BJ (cell line): ENCODE measurements around the gene COL1A2. TPM values are rescaled to one million over a fixed set of nuclear protein-coding genes. Genes with fewer than 3 reads are reported as not detected.

Source experiments
- CTCF ChIA-PET: fragments of 350-600 bp; formaldehyde crosslinking; extraction: SDS; loops from one replicate; lab custom pipeline; 2021; ENCODE audit warnings: antibody characterized with exemption, inconsistent platforms; lab: Yijun Ruan, JAX
- POLR2A ChIA-PET: fragments of 300-600 bp; sonication (Branson Sonifier 250); formaldehyde crosslinking; extraction: SDS; loops from one replicate; lab custom pipeline; 2021; ENCODE audit warnings: antibody characterized with exemption; lab: Charles Lee
- DNase-seq: peaks from one replicate; pipeline ENCODE4 v3.0.0-alpha.2; 2011; ENCODE audit warnings: low read depth
- H3K27me3 ChIP-seq: 2 replicates; pipeline ENCODE4 v1.6.0; 2011; ENCODE audit warnings: low read length; ENCODE audit not compliant: control insufficient read depth, insufficient read depth
- H3K36me3 ChIP-seq: 2 replicates; pipeline ENCODE4 v1.5.1; 2011; ENCODE audit warnings: low read length; ENCODE audit not compliant: control insufficient read depth, insufficient read depth
- H3K4me3 ChIP-seq: 2 replicates; pipeline ENCODE4 v1.5.1; 2011; ENCODE audit warnings: low read depth, mild to moderate bottlenecking, control low read depth, low read length
- CTCF ChIP-seq: IDR thresholded peaks from 2 replicates; pipeline ENCODE4 v1.5.1; 2011; ENCODE audit warnings: low read depth, mild to moderate bottlenecking, control low read depth, inconsistent platforms, low read length, moderate library complexity; ENCODE audit not compliant: insufficient read depth
- polyA minus RNA-seq: library from RNA; depleted of rRNA, polyadenylated mRNA; stranded (reverse); fragments of >200 nt; gene quantifications from 2 replicates; pipeline ENCODE4 v1.2.3, GENCODE V29; 2011; rRNA and poly(A)+ RNA removed
- polyA plus RNA-seq: library from polyadenylated mRNA; depleted of rRNA; stranded (reverse); fragments of >200 nt; gene quantifications from 2 replicates; pipeline ENCODE4 v1.2.3, GENCODE V29; 2011; rRNA removed

The COL1A2 gene
- 4,875 and 8,996 TPM in 2 replicates for polyA plus RNA-seq
- polyA minus RNA-seq = 1,734 and 2,279 TPM in 2 replicates

GRCh38 chr7:94394437-94395140, at the start of gene COL1A2:
Gene COL1A2, plus strand, starts transcription at chr7:94394895. Its CDS starts 137 bp downstream, at chr7:94395032.
- TF ChIP-seq CTCF = no peak
- DNase-seq = peak; percentile 94
- POLR2A ChIA-PET = interaction anchor here (0.6 to 3.9 kb wide), 17 partner anchors 9 to 596 kb away, joined by 3 to 166 read pairs (median 5); no protein-coding TSS in a partner anchor
- peak within 1 kb of the TSS; percentile 67 for H3K4me3 ChIP-seq
- CTCF ChIA-PET = interaction anchor here (0.7 to 3.7 kb wide), 22 partner anchors 9 to 108 kb away, joined by 3 to 84 read pairs (median 4); no protein-coding TSS in a partner anchor
- no peaks in the 10 kb centered on the region for H3K27me3 ChIP-seq
- peaks cover 3% of the 10 kb centered on the region; the same call in 1 of the 2 replicates for H3K36me3 ChIP-seq

GRCh38 chr7:94345907-94346306, 48.8 kb upstream of the COL1A2 start:
- ChIA-PET CTCF (interaction anchor here (0.9 to 1.6 kb wide), 4 partner anchors 19 to 57 kb away, joined by 3 to 7 read pairs (median 4); no protein-coding TSS in a partner anchor), POLR2A (interaction anchor here (0.7 kb wide), 1 partner anchor 20 kb away, joined by 3 read pairs; no protein-coding TSS in a partner anchor)
- Histone ChIP-seq H3K36me3 (no peaks in the 10 kb centered on the region), H3K4me3 (no peak overlapping the region), H3K27me3 (no peaks in the 10 kb centered on the region; the same call in 1 of the 2 replicates)
- no peak for TF ChIP-seq CTCF
- no peak for DNase-seq

GRCh38 chr7:94348142-94348541, 46.6 kb upstream of the COL1A2 start:
- Histone ChIP-seq H3K36me3 (no peaks in the 10 kb centered on the region), H3K4me3 (no peak overlapping the region), H3K27me3 (no peaks in the 10 kb centered on the region; the same call in 1 of the 2 replicates)
- POLR2A ChIA-PET = interaction anchor here (0.7 to 2.0 kb wide), 5 partner anchors 20 to 52 kb away, joined by 3 to 11 read pairs (median 6); partner anchors contain the start of gene COL1A2
- CTCF ChIA-PET = interaction anchor here (0.6 to 4.1 kb wide), 5 partner anchors 13 to 293 kb away, joined by 3 to 14 read pairs (median 4); partner anchors contain the start of gene COL1A2
- TF ChIP-seq CTCF = no peak
- DNase-seq = peak; percentile 99

- CTCF ChIA-PET = interaction anchor here (0.9 to 4.1 kb wide), 5 partner anchors 11 to 61 kb away, joined by 3 to 14 read pairs (median 6); partner anchors contain the start of gene COL1A2
Measured at GRCh38 chr7:94350734-94351133, 44.0 kb upstream of the COL1A2 start.

More at GRCh38 chr7:94350734-94351133, 44.0 kb upstream of the COL1A2 start:
- Histone ChIP-seq H3K4me3 (no peak overlapping the region), H3K36me3 (no peaks in the 10 kb centered on the region), H3K27me3 (no peaks in the 10 kb centered on the region)
- TF ChIP-seq CTCF = no peak
- POLR2A ChIA-PET = no interaction called here
- no peak for DNase-seq
